GM23248 (cell line): ENCODE data around the gene PTPRD. TPM values are rescaled to one million over a fixed set of nuclear protein-coding genes. Genes with fewer than 3 reads are reported as not detected.

ENCODE experiments used
- DNase-seq: peaks from one replicate; pipeline ENCODE4 v3.0.0-alpha.2; 2015
- H2AFZ ChIP-seq: fragments of 200-600 bp; sonication (generic); 2 replicates; pipeline ENCODE4 v1.6.1; 2016; ENCODE audit warnings: antibody characterized with exemption
- H3F3A ChIP-seq: fragments of 200-600 bp; sonication (generic); 2 replicates; pipeline ENCODE4 v1.6.1; 2016; ENCODE audit warnings: mild to moderate bottlenecking, antibody characterized with exemption, mixed run types; ENCODE audit not compliant: insufficient read depth
- H3K27ac ChIP-seq: fragments of 200-600 bp; sonication (generic); 2 replicates; pipeline ENCODE4 v1.5.1; 2016; ENCODE audit warnings: mild to moderate bottlenecking
- H3K27me3 ChIP-seq: fragments of 200-600 bp; sonication (generic); replicated peaks from 2 replicates; pipeline ENCODE4 v1.6.1; 2016; ENCODE audit warnings: mild to moderate bottlenecking; ENCODE audit not compliant: insufficient read depth
- H3K36me3 ChIP-seq: fragments of 200-600 bp; sonication (generic); 2 replicates; pipeline ENCODE4 v1.6.1; 2016; ENCODE audit warnings: low read depth, mild to moderate bottlenecking
- H3K4me1 ChIP-seq: fragments of 200-600 bp; sonication (generic); 2 replicates; pipeline ENCODE4 v1.6.1; 2016; ENCODE audit warnings: mild to moderate bottlenecking; ENCODE audit not compliant: insufficient read depth
- H3K4me2 ChIP-seq: fragments of 200-600 bp; sonication (generic); one replicate; pipeline ENCODE4 v1.6.1; 2016; ENCODE audit warnings: mild to moderate bottlenecking; ENCODE audit not compliant: unreplicated experiment
- H3K4me3 ChIP-seq: fragments of 200-600 bp; sonication (generic); 2 replicates; pipeline ENCODE4 v1.5.1; 2016; ENCODE audit warnings: mild to moderate bottlenecking
- H3K79me2 ChIP-seq: fragments of 200-600 bp; sonication (generic); 2 replicates; pipeline ENCODE4 v1.6.1; 2016; ENCODE audit warnings: mild to moderate bottlenecking; ENCODE audit not compliant: insufficient read depth
- H3K9ac ChIP-seq: fragments of 200-600 bp; sonication (generic); 2 replicates; pipeline ENCODE4 v1.6.1; 2016; ENCODE audit warnings: mild to moderate bottlenecking
- H3K9me2 ChIP-seq: fragments of 200-600 bp; sonication (generic); 2 replicates; pipeline ENCODE4 v1.6.1; 2016; ENCODE audit warnings: mixed run types, mild to moderate bottlenecking, moderate library complexity; ENCODE audit not compliant: insufficient read depth
- H3K9me3 ChIP-seq: fragments of 200-600 bp; sonication (generic); one replicate; pipeline ENCODE4 v1.6.1; 2017; ENCODE audit warnings: low read depth
- H4K20me1 ChIP-seq: fragments of 200-600 bp; sonication (generic); 2 replicates; pipeline ENCODE4 v1.6.0; 2016; ENCODE audit not compliant: insufficient read depth
- EZH2 ChIP-seq: fragments of 200-600 bp; sonication (generic); IDR thresholded peaks from 2 replicates; pipeline ENCODE4 v1.6.1; 2018; ENCODE audit warnings: antibody characterized with exemption, mild to moderate bottlenecking; ENCODE audit not compliant: insufficient read depth, poor library complexity, severe bottlenecking
- EZH2phosphoT487 ChIP-seq: fragments of 200-600 bp; sonication (generic); IDR thresholded peaks from 2 replicates; pipeline ENCODE4 v1.6.1; 2018; ENCODE audit warnings: antibody characterized with exemption, moderate library complexity, mild to moderate bottlenecking, low read depth; ENCODE audit not compliant: insufficient read depth
- WGBS, 2 experiments: methylation state at CpG; one replicate each; pipeline ENCODE4 v1.1.6; 2015 to 2017; ENCODE audit warnings: low lambda C conversion rate in 2 of 2, low coverage in 1 of 2; ENCODE audit errors: missing lambda C conversion rate in 2 of 2; 5-methylcytosine and 5-hydroxymethylcytosine counted together
- in situ Hi-C: fragments of 300-500 bp; cut with MboI; formaldehyde crosslinking; loops from 2 replicates; pipeline ENCODE4 v1.15.0; 2020
- polyA plus RNA-seq: library from polyadenylated mRNA; unstranded; fragments of >200 nt; fragmentation: Nextera tagmentation; extraction: Ambion mirVana; gene quantifications from 2 replicates; pipeline ENCODE4 v1.2.1, GENCODE V29; 2016
- total RNA-seq: library from RNA; depleted of rRNA; stranded (reverse); fragments of >200 nt; shearing (Covaris generic); gene quantifications from 2 replicates; pipeline ENCODE4 v1.2.3, GENCODE V29; 2014

PTPRD gene
- total and polyA plus RNA-seq, 2 experiments from 2014 or later, result 0.05 TPM; not detected in 1

- in situ Hi-C loops, result no loop called here
- Histone ChIP-seq H3K4me3 (no peak overlapping the region), H3K36me3 (no peaks in the 10 kb centered on the region), H3F3A (no peaks in the 10 kb centered on the region), H3K9me2 (no peaks in the 10 kb centered on the region), H3K27me3 (no peaks in the 10 kb centered on the region), H4K20me1 (no peaks in the 10 kb centered on the region), H3K79me2 (no peaks in the 10 kb centered on the region), H3K9me3 (no peaks in the 10 kb centered on the region), H2AFZ (no peak overlapping the region), H3K4me2 (no peak overlapping the region), H3K27ac (no peak overlapping the region), H3K9ac (no peak overlapping the region), H3K4me1 (no peaks in the 10 kb centered on the region)
- WGBS, 2 experiments, result 22 to 25% methylated on average over 1 of the region's 1 CpG
- DNase-seq, result no peak
- TF ChIP-seq EZH2phosphoT487 (no peak), EZH2 (no peak)
Observed at GRCh38 chr9:8489835-8490234, 2123.0 kb downstream of the PTPRD start.

DNA sequence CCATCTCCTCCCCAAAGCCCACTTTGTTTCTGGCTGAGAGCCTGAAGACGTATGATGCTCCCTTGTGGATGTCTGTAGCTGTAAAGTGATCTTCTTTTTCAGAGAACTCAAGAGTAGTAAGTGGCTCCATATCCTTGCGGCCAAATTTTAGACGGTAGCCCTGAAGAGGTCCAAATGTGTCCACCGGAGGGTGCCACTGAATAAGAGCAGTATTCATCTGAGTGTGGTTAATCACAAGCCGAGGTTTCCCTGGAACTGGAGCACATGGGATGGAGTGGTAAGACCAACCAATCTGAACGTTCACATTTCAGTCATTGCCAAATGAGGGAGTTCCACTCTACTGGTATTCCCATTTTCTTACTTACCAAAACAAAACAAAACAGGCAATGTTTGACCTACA, 2126.7 kb downstream of the PTPRD start:
- in situ Hi-C loops, result no loop called here

GRCh38 chr9:8484597-8485191, 2128.1 kb downstream of the PTPRD start:
- WGBS, 2 experiments, result 4 to 10% methylated on average over 3 of the region's 3 CpGs
- Histone ChIP-seq H3K9me3 (no peaks in the 10 kb centered on the region), H3K9me2 (no peaks in the 10 kb centered on the region)

More for the DNA sequence above, 2126.7 kb downstream of the PTPRD start:
- DNase-seq, result no peak
- H3K9ac ChIP-seq, result no peak overlapping the region
- no peaks in the 10 kb centered on the region for H3F3A ChIP-seq
- H3K9me2 ChIP-seq, result no peaks in the 10 kb centered on the region
- no peaks in the 10 kb centered on the region for H4K20me1 ChIP-seq
- TF ChIP-seq EZH2, result no peak
- TF ChIP-seq EZH2phosphoT487, result no peak
- H3K4me2 ChIP-seq, result no peak overlapping the region
- H2AFZ ChIP-seq, result no peak overlapping the region
- H3K27ac ChIP-seq, result no peak overlapping the region
- no peaks in the 10 kb centered on the region for H3K36me3 ChIP-seq
- H3K4me3 ChIP-seq, result no peak overlapping the region
- no peaks in the 10 kb centered on the region for H3K9me3 ChIP-seq
- no peaks in the 10 kb centered on the region for H3K4me1 ChIP-seq
- 32 to 36% methylated on average over 6 of the region's 6 CpGs for WGBS, 2 experiments
- no peaks in the 10 kb centered on the region for H3K27me3 ChIP-seq
- H3K79me2 ChIP-seq, result no peaks in the 10 kb centered on the region

GRCh38 chr9:8477450-8477849, 2135.4 kb downstream of the PTPRD start:
- Histone ChIP-seq H3K4me2 (no peak overlapping the region), H3K4me1 (no peaks in the 10 kb centered on the region), H4K20me1 (no peaks in the 10 kb centered on the region), H3K27me3 (no peaks in the 10 kb centered on the region), H3K27ac (no peak overlapping the region), H3F3A (no peaks in the 10 kb centered on the region), H3K9me2 (no peaks in the 10 kb centered on the region), H3K36me3 (no peaks in the 10 kb centered on the region), H3K4me3 (no peak overlapping the region), H2AFZ (no peak overlapping the region), H3K9me3 (no peaks in the 10 kb centered on the region), H3K79me2 (no peaks in the 10 kb centered on the region), H3K9ac (no peak overlapping the region)
- 60 to 65% methylated on average over 3 of the region's 3 CpGs for WGBS, 2 experiments
- in situ Hi-C loops, result no loop called here
- TF ChIP-seq EZH2phosphoT487, result no peak
- no peak for TF ChIP-seq EZH2
- no peak for DNase-seq

More at GRCh38 chr9:8484597-8485191, 2128.1 kb downstream of the PTPRD start:
- Histone ChIP-seq H3K4me2 (no peak overlapping the region), H2AFZ (no peak overlapping the region), H3F3A (no peaks in the 10 kb centered on the region), H3K9ac (no peak overlapping the region), H4K20me1 (no peaks in the 10 kb centered on the region), H3K27ac (no peak overlapping the region), H3K27me3 (no peaks in the 10 kb centered on the region), H3K4me1 (no peaks in the 10 kb centered on the region), H3K79me2 (no peaks in the 10 kb centered on the region), H3K4me3 (no peak overlapping the region), H3K36me3 (no peaks in the 10 kb centered on the region)
- DNase-seq, result no peak
- in situ Hi-C loops, result no loop called here
- no peak for TF ChIP-seq EZH2

DNA sequence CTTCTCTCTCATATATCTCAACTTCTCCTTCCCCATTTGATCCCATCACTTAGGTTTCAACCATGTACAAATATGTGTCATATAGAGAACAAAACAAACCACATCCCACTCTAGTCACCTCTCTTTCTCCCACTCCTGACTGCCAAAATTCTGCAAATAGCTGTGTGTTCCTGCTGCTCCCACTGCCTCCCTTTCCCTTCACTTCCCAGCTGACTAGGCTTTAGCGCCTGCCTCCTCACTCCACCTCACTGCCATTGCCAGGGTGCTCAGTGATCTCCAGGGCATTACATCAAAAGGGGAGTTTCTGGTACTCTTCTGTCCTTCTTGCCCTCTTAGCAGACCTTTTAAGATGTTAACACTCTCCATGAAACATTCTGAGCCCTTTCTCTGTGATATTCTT, 2137.9 kb downstream of the PTPRD start:
- in situ Hi-C loops, result no loop called here
- WGBS, 2 experiments, result 59 to 71% methylated on average over 1 of the region's 1 CpG

More for the DNA sequence above, 2137.9 kb downstream of the PTPRD start:
- Histone ChIP-seq H3K79me2 (no peaks in the 10 kb centered on the region), H3F3A (no peaks in the 10 kb centered on the region), H3K4me1 (no peaks in the 10 kb centered on the region), H3K27me3 (no peaks in the 10 kb centered on the region), H3K9ac (no peak overlapping the region), H3K4me3 (no peak overlapping the region), H3K9me3 (no peaks in the 10 kb centered on the region), H3K4me2 (no peak overlapping the region), H3K36me3 (no peaks in the 10 kb centered on the region), H2AFZ (no peak overlapping the region), H3K27ac (no peak overlapping the region), H3K9me2 (no peaks in the 10 kb centered on the region), H4K20me1 (no peaks in the 10 kb centered on the region)
- DNase-seq, result no peak
- TF ChIP-seq EZH2phosphoT487 (no peak), EZH2 (no peak)
